Frontal cortex (tissue), 4 donors: ENCODE results near the gene PDE4B. TPM values are rescaled to one million over a fixed set of nuclear protein-coding genes. Genes with fewer than 3 reads are reported as not detected.
"Not testable (repeated sequence)": the region's sequence is repeated elsewhere in the genome, so short reads cannot be mapped to it uniquely, and the experiment has no call there.

Experiments
- DNase-seq, 2 donors: peaks; one replicate each; pipeline ENCODE4 v3.0.0; 2012; ENCODE audit warnings: low spot score in 2 of 2
- FAIRE-seq: peaks from 2 replicates; lab custom pipeline; 2012; peaks lifted over from hg19 to GRCh38; lab: Jason Lieb, UNC
- total RNA-seq: library from RNA; depleted of rRNA; stranded (reverse); fragments of >200 nt; gene quantifications from one replicate; pipeline ENCODE4 v1.2.3, GENCODE V29; 2014
- donor health status: control.
- donor health status: control.
- donor health status: control.

PDE4B gene
- total RNA-seq, 1 donor from 2014 or later, result 91.7 TPM

DNA sequence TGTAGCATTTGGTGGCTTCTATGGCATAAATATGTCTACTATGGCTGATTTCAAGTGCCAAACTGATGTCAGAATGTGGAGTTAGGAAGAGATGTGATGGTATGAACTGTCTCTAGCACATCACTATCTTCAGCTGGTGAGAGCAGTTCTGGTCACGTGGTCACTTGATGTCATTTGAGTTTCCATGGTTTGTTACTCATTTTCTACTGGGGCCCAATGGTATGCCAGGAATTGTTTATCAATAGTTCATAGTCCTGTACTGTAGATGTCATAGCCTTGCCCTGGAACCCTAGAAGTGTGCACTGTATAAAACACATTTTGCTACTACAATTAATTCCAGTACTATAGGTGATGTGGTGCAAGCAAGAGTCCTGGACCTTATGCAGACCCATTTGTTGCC is 153.7 kb downstream of the PDE4B start:
- DNase-seq (no peak), FAIRE-seq (no peak)

DNA sequence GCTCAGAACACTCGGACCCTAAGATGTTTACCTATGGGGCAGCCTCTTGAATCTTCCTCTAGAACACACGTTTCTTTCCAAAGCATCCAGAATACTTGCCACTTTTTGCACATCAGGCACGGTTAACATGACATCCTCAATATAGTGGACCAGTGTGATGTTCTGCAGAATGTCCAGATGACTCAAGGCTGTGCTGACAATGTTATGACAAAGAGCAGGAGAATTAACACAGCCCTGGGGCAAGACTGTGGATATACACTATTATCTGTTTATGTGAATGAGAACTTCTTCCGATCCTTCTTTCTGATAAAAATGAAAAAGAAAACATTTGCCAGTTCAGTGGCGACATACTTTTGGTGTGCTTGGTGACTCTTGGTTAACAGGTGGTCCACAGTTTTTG is 154.3 kb downstream of the PDE4B start:
- DNase-seq, result no peak
- no peak for FAIRE-seq

DNA sequence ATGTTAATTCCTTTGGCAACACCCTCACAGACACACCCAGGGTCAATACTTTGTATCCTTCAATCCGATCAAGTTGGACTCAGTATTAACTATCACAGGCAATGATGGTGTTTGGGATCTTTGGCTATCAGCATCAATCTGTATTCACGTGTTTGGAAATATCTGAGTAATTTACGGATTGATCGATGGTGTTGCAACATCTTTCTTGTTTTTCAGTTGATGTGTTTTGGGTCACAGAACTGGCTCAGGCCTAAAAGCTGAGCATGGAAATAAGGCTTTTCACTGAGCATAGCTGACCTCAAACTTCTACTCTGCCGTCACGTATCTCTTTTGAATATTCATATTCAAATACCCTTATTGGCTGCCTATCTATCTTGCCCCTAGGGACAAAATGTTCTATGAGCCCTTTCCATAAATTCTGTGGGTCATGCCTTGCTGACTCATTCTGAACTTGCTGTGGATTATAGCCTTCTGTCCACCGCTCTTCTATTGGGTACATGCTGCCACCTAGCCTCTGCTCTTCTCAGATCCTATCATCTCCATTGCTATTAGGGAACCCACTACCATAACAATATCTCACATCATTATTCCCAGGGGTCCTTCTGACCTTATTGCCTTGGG is 156.0 kb downstream of the PDE4B start:
- DNase-seq (peak in 1 of 2 donors; percentile 6), FAIRE-seq (no peak)

DNA sequence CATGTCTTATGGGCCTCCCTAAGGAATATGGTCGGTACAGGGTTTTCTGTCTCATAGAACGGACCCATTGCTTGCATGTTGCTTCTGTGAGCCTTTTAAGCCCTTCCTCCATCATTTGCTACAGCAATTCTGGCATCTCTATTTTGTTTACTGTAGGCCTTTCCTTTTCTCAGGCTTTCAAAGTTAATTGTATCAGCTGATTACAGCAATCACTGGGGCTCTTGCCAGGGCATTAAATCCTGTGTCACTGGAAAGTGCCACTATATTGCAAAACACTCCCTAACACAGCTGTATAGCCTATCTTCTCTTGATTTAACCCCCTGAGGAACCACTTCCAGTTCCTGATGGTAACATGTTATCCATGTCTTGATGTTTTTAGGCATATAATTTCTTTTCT is 156.5 kb downstream of the PDE4B start:
- DNase-seq, result no peak
- no peak for FAIRE-seq

DNA sequence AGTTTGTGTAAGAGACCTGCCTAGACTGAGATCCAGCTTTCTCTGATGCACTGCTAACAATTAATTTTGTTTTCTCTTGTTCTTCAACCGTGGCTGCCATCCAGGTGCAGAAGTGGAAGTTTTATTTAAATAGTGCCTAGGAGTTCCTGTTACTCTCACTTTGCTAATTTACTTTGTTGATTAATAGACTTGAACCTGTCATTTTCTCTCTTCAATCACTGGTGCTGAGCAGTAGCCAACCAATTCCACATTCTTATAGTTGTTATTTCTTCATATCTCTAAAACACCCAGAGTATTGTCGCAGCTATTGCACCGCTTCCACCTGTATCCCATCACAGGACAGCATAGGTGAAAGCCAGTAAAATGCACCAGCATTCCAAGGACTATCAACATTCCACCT is 157.2 kb downstream of the PDE4B start:
- FAIRE-seq, result no peak
- no peak for DNase-seq

DNA sequence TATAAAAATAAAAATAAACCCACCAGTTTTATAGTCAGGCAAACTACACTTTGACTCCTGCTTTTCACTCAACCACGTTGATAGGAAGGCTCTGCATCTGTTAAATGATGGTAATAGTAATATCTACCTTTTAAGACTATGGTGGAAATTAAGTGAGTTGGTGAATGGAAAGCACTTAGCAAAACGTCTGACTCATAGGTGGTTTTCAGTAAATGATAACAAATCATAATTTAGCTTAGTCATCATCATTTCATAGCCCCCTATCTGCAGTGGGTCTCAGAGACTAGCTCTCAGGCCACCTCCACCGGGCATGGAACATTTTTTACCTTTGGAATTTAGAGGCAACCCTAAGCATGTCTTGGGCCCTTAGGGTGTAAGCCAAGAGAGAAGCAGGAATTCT is 160.0 kb downstream of the PDE4B start:
- FAIRE-seq (no peak), DNase-seq (no peak)

DNA sequence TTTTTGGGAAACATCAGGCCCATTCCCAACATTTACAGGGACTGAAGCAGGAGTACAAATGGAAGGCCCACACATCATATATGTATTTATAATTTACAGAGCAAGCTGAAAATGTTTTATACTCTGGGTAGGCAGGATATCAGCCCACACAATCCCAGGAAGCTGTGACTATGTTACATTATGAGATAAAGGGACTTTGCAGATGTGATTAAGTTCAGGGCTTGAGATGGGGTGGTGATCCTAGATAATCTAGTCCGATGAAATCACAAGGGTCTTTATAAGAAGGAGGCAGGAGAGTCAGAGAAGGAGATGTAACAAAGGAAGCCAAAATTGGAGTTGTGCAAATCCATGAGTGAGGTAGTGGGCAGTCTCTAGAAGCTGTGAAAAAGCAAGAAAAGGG is 160.5 kb downstream of the PDE4B start:
- DNase-seq, result no peak
- FAIRE-seq, result no peak

DNA sequence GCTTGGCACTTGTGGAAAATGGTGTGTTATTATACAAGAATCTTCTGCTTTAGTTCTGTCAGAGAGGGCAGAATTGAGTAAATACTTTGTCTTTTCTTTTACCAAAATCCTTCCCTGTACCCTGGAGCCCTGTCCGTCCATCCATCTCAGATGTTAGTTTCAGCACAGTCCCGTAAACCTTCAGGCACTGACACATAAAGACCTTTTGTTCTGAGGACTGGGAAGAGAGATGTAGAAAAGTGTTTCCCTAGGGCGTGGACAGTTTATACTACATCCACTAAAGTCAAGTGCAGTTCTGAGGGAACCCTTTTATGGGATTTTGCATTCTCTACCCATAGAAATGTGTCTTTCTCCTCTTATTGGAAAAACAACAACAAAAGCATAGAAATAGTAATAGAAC is 162.4 kb downstream of the PDE4B start:
- DNase-seq (no peak), FAIRE-seq (no peak)

DNA sequence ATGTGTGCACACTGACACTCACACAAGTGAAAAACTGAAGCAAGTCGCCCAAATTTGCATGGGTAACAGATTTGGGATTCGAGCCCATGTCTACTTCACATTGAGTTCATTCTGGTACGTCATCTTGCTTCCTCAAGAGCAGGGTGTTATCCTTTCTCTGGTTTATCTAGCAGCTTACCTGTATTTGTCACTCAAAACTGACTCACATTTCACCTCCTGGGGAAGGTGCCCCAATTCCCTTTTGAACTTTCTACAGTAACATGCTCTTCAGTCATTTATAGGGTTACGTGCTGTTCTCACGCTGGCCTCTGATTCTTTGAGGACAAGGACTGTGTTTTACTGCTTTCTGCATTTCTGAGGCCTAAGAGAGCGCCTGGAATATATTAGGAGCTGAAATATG is 162.8 kb downstream of the PDE4B start:
- FAIRE-seq, result no peak

DNA sequence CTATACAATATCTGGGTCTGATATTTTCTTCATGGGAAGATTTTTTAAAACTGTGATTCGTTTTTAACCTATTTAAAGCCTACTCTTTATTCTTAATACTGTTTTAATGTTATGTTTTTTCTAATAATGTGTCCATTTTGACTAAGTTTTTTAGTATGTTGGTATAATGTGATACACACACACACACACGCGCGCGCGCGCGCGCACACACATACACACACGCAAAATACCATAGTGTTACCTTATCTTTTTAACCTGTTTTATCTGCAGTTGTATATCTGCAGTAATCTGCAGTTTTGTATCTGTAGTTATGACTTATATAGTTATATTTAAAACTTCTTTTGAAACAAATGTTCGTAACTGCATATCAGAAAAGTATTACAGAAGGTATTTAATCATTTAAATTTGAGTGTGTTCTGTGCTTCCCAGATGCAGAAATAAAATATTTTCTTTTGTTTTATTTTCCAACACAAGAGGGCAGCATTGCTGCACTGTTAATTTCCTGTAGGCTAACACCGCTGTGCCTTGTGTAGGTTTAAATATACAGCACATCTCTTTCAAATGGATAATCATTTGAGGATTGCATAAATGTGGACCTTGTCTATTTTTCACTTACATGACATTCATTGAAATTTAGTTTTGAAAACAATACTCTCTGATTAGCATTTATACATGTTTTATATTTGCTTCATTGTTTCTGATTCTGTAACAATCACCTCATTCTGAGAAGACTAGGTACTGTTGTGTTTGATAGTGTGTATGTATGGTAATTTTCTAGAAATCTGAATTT is 166.1 kb downstream of the PDE4B start:
- DNase-seq (peak in 1 of 2 donors; percentile 21), FAIRE-seq (peak; percentile 99)

More for the DNA sequence above, 162.8 kb downstream of the PDE4B start:
- no peak for DNase-seq

DNA sequence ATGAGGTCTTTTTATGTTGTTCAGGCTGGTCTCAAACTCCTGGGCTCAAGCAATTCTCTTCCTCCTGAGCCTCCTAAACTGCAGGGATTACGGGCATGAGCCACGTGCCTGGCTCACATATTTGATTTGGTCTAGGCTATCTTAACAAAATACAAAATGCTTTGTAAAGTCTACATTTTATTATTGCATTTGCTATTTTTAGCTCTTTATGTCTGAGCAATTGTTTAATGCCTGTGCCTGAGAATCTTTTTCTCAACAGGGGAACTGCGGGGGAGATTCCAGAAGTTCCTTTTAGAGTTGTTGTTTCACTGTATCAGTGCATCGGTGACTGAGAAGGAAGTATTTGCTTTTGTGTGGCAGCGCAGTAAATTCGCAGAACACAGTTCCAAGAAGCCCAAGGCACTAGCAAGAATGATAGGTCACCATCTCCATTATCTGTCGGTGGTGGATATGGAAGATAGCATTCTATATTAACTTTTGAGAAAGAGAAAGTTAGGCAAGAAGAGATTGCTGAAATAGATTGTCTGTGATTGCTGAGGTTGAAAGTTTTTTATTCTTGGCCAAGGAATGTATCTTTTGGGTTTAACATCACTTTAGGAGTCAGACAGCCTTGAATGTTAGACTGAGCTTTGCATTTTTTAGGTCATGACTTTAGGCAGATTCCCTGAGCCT is 167.3 kb downstream of the PDE4B start:
- no peak for FAIRE-seq
- no peak for DNase-seq

DNA sequence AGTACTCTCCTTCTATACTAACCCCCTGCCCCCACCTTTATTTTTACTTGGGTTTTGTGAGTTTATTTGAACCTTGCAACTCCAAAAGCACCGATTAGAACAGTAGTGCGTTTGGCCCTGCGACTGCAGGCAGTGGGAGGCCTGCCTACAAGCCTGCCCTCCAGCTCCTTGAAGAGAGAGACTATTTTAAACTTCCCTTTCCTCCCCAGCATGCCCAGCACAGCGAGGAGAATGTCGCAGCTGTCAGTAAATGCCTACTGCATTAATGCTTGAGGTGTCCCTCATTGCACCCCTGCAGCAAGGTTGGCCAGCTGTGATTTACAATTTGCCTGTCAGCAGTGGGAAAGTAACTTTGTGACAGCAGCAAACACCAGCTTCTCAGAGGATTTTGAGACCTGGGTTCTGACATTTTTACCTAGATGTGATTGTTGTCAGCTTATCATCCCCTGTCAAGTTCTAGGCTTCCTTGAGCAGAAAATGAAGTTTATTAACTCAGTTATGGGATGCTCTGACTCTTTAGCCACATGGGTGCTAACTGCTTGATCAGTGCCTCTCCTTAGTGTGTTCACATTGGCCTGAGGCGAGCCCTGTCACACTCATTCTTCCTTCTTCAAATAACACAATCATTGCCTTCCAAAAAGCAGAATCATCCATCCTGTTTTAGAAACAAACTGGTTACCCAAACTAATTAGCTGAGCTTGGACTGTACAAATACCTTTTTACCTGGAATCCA is 170.6 kb downstream of the PDE4B start:
- FAIRE-seq, result no peak
- no peak for DNase-seq

DNA sequence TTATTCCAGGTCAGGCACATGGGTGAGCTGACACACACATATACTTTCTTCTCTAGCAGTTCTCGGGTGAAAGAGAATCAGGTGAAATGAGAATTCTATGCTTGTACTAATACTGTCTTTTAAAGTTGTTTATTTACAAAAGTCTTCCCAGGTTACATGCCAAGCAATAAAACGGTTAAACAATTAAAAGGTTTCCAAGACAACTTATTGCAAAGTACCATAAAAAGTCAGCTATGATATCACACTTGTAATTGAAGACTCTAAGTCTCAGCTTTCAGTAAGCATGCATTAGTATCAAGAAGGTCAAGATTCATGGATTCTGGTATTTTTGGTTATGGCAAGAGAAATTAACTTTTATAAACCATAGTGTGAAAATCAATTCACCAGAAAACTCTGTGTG is 171.4 kb downstream of the PDE4B start:
- no peak for DNase-seq

DNA sequence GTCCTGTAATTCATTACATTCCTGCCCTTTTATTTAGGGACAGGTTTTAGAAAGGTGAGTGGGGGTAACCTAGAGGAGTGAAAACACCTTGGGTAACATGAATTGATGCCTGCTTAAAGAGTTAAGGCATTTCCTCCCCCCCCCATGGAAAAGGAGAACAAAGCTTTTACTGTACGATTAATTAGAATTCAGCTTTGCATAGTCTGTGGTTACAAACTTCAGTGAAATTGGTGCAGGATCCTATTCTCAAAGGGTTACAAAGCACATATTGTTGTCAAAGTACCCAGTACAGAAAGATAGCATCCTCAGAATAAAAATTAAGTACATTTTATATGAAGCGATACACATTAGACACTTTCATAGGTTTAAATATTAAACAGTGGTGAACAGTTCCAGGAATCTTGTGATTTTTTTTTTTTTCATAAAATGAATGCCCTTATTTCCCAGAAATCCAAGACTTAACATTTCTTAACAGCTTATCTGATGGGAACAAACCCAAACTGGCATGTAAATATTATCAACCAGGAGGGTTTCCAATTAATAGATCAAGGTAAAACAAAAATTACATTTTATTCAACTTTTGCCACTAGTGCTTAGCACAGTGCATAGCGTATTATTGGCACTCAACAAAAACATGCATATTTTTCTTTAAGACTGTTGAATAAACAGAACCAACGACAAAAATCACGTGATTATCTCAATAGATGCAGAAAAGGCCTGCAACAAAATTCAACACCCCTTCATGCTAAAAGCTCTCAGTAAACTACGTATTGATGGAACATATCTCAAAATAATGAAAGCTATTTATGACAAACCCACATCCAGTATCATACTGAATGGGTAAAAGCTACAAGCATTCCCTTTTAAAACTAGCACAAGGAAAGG is 172.7 kb downstream of the PDE4B start:
- DNase-seq (no peak), FAIRE-seq (no peak)

More for the DNA sequence above, 171.4 kb downstream of the PDE4B start:
- FAIRE-seq, result no peak

DNA sequence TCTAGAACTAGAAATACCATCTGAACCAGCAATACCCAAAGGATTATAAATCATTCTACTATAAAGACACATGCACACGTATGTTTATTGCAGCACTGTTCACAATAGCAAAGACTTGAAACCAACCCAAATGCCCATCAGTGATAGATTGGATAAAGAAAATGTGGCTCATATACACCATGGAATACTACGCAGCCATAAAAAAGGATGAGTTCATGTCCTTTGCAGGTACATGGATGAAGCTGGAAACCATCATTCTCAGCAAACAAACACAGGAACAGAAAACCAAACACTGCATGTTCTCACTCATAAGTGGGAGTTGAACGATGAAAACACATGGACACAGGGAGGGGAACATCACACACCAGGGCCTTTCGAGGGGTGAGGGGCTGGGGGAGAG is 174.8 kb downstream of the PDE4B start:
- not testable (repeated sequence) for DNase-seq, FAIRE-seq

DNA sequence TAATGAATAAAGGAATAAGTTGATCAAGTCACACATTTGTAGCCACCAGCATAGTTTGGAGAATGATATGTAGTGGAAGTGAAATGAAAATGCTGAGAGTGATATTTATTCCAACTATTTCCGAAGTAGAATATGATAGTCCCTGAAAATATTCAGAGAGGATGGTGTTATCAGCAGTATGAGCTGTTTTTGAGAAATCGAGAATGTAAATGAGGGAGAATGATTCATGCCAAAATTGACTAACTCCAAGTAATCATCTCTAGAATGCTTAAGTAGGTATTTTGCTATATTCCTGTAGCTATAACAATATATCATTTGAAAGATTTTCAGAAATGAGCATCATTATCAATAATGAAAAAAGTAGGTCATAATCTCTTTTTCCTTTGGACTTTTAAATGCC is 178.9 kb downstream of the PDE4B start:
- FAIRE-seq (no peak), DNase-seq (no peak)

DNA sequence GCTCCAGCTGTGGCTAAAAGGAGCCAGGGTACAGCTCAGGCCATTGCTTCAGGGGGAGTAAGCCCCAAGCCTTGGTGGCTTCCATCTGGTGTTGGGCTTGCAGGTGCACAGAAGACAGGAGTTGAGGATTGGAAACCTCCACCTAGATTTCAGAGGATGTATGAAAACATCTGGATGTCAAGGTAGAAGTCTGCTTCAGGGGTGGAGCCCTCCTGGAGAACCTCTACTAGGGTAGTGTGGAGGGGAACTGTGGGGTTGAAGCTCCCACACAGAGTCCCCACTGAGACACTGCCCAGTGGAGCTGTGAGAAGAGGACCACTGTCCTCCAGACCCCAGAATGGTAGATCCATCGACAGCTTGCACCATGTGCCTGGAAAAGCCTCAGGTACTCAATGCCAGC is 183.0 kb downstream of the PDE4B start:
- FAIRE-seq (no peak), DNase-seq (no peak)

DNA sequence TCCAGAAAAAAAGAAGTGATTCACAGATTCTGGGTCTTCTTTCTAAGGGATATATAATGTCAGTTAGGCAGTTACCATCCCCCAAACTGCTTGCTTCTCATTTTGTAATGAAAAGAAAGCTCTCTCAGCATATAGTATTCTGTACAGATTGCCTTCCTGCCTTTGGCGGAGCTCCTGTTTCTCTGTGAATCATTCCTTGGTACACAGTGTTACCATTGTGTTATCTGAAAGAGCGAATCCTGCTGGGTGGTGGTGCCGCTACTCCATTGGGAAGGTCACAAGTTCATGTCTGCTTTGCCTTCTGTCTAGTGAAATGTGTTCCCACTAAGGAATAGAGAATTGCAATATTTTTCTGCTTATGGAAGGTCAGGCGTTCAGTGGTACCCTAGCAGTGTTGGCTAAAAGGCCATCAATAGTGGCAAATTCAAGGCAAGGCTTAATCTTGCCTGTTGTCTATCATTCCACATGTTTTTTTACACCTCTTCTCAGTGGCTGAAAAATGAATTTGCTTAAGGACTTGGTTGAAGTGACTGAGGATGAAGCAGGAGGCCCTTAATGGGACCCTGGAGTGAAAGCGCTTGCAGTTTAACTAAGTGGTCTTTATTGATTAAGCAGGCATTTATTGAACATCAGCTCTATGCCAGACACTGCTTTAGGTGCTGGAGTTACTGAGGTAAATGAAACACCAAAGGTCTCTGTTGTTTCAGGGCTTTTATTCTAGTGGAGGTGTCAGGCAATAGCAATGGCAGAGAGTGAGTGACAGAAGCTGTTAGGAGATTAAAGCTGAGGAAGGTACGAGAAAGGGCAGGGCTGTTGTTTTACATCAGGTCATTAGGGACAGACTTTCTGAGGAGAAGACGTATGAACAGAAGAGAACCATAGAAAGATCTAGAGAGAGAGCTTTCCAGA is 186.7 kb downstream of the PDE4B start:
- FAIRE-seq (peak; percentile 59), DNase-seq (peak; percentile 2 to 11)
